AG09319 (cell line): Measurements from ENCODE around the gene AKAP5.
A peak's percentile ranks its signal among the peaks of the same experiment; 100 is the strongest.

Experiments
- DNase-seq: peaks from one replicate; pipeline ENCODE4 v3.0.0-alpha.2; 2010; ENCODE audit warnings: low read depth; ENCODE audit errors: extremely low read depth
- TF ChIP-seq, protein P1 (sequence below): IDR thresholded peaks from 2 replicates; pipeline ENCODE4 v1.5.1; 2011; ENCODE audit warnings: low read depth, mild to moderate bottlenecking, inconsistent platforms, low read length, moderate library complexity

Gene AKAP5, protein sequence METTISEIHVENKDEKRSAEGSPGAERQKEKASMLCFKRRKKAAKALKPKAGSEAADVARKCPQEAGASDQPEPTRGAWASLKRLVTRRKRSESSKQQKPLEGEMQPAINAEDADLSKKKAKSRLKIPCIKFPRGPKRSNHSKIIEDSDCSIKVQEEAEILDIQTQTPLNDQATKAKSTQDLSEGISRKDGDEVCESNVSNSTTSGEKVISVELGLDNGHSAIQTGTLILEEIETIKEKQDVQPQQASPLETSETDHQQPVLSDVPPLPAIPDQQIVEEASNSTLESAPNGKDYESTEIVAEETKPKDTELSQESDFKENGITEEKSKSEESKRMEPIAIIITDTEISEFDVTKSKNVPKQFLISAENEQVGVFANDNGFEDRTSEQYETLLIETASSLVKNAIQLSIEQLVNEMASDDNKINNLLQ

DNA sequence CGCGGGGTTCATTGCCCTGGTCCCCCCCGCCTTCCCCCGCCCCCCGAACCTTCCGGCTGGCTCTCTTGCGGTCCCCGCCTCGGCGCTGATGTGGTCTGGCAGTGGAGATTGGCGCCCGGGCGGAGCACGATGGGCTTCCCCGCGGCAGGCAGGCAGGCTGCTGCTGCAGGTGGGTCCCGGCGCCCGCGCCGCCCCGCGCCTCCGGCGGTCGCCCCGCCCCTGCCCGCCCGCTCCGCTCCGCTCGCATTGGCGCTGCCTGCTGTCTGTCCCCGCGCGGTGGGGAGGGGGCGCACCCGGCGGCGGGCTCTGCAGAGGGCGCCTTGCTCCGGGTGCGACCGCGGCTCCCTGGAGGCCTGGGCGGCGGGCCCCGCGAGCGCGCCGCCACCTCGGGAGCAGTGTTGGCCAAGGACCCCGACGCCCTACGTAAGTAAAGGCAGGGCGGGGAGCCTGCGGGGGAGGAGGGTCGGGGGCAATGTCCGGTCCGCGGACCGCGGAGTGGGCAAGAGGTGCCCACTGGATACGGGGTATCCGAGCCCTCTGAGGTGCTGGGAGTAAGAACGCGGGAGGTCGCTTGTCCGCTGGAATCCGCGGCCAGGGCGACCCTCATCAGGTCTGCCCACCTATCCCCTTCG is at the start of gene AKAP5:
TSS of gene AKAP5 (plus strand) at position 309 of the 632 bp plus-strand sequence. CDS start 2,896 bp downstream, outside the sequence.
- no peak for DNase-seq
- TF ChIP-seq, protein P1, sequence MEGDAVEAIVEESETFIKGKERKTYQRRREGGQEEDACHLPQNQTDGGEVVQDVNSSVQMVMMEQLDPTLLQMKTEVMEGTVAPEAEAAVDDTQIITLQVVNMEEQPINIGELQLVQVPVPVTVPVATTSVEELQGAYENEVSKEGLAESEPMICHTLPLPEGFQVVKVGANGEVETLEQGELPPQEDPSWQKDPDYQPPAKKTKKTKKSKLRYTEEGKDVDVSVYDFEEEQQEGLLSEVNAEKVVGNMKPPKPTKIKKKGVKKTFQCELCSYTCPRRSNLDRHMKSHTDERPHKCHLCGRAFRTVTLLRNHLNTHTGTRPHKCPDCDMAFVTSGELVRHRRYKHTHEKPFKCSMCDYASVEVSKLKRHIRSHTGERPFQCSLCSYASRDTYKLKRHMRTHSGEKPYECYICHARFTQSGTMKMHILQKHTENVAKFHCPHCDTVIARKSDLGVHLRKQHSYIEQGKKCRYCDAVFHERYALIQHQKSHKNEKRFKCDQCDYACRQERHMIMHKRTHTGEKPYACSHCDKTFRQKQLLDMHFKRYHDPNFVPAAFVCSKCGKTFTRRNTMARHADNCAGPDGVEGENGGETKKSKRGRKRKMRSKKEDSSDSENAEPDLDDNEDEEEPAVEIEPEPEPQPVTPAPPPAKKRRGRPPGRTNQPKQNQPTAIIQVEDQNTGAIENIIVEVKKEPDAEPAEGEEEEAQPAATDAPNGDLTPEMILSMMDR, result no peak

DNA sequence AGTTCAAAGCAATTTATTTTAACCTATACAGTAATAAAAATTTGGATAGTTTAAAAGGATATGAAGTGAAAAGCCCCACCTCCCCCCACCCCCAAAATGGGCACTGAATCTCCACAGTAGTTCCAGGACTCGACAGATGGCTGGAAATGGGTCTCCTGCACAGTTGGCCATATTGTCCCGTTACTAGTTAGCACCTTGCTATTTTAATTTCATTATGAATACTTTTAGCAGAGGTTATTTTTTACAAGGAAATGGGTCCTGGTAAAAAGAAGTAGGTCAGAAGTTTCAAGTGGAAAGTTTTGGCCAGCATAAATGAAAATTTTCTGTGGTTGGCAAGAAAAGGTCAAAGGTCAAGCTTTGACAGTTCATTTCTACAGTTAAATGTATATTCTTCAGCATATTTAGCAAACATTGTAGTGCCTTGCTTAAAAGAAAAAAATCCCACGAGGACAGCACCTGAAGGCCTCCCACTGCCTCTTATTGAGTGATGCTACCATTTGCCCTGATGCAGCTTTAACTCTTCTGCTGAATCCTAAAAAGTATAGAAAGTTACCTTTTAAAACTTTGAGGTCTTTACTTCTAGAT is 48.9 kb upstream of the AKAP5 start:
- no peak for DNase-seq
- TF ChIP-seq, protein P1, result no peak

DNA sequence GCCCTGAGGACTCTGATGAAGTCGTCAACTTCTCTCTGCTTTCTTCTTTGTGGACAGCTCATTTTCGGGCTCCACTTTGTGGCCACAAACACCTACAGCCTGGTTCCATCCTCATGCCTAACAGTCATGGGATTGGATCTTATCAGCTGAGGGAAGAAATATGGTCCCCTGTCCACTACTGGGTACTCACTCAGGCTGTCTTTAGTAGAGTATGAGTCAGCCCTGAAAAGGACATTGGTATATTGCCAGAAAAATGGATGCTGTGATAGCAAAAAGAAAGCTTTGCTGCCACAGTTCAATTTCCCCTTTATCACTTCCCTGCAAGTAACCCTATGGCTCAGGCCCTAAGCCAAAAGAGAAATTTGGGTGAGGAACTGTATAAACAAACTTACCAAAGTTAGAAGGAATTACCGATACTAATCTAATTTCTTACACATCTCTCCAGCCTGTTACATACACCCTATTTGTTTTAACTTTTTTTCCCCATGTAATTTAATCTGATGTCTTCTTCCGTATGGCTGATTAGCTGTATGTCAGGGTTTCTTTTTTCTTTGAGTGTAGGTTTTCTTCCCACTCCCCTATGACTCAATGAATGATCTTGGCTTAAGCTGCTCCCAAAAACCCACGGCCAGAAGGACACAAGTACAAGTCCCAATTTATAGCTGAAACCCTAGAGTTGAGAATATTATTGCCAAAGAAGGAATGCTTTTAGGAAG is 48.1 kb upstream of the AKAP5 start:
- no peak for DNase-seq
- TF ChIP-seq, protein P1, result no peak

DNA sequence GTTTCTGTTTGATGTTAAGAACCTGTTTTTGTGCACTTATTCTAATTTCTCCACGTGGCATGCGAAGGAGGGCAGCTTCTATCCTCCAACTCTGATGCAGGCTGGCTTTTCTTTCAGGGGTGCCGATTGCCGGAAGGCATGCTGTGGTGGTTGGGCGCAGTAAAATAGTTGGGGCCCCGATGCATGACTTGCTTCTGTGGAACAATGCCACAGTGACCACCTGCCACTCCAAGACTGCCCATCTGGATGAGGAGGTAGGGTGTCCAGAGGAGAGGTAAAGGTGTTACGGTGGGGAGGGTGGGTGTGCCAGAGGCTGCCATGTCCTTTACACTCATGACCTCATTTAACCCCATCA is 47.6 kb upstream of the AKAP5 start:
- DNase-seq, result no peak
- TF ChIP-seq, protein P1, result no peak

DNA sequence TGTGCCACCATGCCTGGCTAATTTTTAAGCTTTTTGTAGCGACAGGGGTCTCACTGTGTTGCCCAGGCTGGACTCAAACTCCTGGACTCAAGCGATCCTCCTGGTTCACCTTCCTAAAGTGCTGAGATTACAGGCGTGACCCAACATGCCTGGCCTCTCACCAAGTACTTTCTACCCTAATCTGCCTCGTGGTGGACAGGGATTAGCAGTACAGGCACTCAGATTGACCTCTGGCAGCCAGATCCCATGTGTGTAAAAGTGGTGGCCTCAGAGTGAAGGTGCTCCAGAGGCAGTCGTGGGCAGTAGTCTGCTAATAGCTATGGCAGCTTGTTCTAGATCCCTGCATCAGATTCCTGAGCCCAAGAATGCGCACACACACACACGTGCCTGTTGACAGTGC is 46.3 kb upstream of the AKAP5 start:
- TF ChIP-seq, protein P1, result no peak
- no peak for DNase-seq

DNA sequence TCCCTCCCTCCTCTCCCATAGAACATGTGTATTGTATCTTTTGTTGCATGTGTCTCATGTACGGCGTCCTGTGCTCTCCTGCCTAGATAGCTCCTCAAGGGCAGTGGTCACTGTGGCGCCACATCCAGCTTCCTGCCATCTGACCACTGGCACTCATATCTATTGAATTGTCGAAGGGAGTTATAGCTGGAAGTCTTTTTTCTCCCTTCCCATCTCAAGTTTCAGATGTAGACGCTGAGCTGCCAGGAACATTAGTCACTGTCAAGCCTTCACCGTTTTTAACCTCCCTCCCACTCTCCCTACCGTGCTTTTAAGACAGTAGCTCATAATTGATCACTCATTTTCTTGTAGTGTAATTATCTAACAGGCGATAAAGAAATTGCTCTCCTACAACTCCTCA is 44.1 kb upstream of the AKAP5 start:
- TF ChIP-seq, protein P1, result no peak
- peak; percentile 35 for DNase-seq
